Fibroblast of pulmonary artery (primary cell): ENCODE measurements around the gene SH3BP4.

Source experiments
- DNase-seq: peaks from one replicate; pipeline ENCODE4 v3.0.0-alpha.2; 2010; ENCODE audit warnings: low read depth
- H3K4me3 ChIP-seq: replicated peaks from 2 replicates; pipeline ENCODE4 v1.5.1; 2011; ENCODE audit warnings: low read depth, mild to moderate bottlenecking, control low read depth, low read length, moderate library complexity
- TF ChIP-seq, protein P1 (sequence below): IDR thresholded peaks from 2 replicates; pipeline ENCODE4 v1.5.1; 2011; ENCODE audit warnings: mild to moderate bottlenecking, control low read depth, low read length, inconsistent platforms; ENCODE audit errors: missing control alignments

Gene SH3BP4

DNA sequence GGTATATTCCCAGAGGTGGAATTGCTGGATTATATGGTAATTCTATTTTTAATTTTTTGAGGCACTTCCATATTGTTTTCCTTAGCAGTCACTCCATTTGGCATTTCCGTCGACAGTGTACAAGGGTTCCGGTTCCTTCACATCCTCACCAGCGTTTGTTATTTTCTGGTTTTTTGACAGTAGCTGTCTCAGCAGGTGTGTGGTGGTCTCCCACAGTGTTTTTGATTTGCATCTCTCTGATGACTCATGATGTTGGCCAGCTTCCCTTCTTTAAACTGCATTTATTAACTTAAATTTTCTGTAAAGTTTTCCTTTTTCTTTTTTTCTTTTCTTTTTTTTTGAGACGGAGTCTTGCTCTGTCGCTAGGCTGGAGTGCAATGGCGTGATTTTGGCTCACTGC is 19.7 kb downstream of the SH3BP4 start:
- TF ChIP-seq, protein P1, sequence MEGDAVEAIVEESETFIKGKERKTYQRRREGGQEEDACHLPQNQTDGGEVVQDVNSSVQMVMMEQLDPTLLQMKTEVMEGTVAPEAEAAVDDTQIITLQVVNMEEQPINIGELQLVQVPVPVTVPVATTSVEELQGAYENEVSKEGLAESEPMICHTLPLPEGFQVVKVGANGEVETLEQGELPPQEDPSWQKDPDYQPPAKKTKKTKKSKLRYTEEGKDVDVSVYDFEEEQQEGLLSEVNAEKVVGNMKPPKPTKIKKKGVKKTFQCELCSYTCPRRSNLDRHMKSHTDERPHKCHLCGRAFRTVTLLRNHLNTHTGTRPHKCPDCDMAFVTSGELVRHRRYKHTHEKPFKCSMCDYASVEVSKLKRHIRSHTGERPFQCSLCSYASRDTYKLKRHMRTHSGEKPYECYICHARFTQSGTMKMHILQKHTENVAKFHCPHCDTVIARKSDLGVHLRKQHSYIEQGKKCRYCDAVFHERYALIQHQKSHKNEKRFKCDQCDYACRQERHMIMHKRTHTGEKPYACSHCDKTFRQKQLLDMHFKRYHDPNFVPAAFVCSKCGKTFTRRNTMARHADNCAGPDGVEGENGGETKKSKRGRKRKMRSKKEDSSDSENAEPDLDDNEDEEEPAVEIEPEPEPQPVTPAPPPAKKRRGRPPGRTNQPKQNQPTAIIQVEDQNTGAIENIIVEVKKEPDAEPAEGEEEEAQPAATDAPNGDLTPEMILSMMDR: no peak
- DNase-seq: no peak
- no peak overlapping the region for H3K4me3 ChIP-seq

DNA sequence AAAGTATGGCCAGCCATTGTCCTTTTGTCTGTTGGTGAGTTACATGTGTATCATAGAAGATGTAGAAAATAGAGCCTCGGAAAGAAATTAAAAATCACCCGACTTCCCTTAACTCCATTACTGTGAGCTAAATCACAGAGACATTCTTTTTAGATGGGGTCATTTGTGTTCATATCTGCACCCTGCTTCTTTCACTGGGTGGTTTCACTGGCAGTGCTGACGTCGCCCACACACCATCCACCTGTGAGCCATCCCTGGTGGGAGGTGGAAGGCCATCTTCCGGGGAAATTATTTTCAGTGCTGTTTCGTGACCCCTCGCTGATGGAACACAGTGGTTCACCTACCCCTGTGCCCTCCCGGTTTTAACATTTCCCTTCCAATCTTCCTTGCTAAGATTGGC is 21.2 kb downstream of the SH3BP4 start:
- TF ChIP-seq, protein P1: no peak
- DNase-seq: no peak

DNA sequence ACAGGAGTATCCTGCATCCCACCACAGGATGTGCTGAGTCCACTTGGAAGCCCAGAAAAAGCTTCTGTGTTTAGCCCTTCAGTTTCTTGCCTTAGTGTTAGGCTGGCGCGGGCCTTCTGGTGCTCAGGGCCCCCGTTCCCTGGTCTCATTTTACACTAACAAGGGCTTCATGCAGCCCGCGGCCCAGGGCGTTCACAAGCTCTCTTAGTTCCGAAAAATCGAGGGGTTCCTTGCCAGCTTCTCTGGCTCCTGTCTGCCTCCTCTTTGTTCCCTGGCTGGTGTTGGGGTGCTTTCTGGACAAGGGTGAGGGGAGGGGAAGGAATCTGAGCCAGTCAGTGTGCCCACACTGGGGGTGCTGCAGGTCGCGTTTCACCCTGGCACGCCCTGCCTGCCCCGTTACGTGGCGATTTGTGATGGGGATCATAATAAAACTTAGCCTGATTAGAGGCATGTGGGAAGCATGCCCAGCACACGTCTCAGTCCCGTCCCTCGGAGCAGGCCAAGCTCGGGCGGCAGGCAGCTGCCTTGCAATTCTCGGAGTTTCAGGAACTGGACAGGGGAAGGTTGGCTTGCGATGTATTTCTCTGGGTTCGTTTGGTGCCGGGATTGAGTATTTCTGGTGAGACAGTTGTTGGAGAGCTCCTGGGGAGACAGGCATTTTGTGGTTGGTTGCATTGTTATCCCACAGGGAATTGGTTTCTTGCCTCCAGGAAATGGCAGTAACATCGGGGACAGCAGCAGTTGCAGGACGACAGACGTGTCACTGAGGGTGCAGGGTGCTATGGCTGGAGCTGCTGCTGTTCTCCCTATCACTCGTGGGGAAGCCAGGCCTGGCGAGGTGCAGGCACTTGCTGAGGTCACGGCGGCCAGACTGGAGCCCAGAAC is 22.9 kb downstream of the SH3BP4 start:
- TF ChIP-seq, protein P1: no peak
- DNase-seq: peak; percentile 71
- H3K4me3 ChIP-seq: no peak overlapping the region

More for the DNA sequence above, 21.2 kb downstream of the SH3BP4 start:
- no peak overlapping the region for H3K4me3 ChIP-seq

DNA sequence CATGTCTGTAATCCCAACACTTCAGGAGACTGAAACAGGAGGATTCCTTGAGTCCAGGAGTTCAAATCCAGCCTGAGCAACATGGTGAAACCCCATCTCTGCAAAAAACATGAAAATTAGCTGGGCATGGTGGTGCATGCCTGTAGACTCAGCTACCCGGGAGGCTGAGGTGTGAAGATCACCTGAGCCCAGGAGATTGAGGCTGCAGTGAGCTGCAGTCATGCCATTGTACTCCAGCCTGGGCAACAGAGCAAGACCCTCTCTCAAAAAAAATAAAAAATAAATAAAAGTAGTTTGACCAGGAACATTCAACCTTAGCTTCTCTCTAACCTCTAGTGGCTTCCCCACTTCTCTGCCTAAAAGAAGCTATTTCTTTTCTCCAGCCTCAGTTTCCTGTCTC is 23.8 kb downstream of the SH3BP4 start:
- TF ChIP-seq, protein P1: no peak
- no peak overlapping the region for H3K4me3 ChIP-seq
- no peak for DNase-seq

DNA sequence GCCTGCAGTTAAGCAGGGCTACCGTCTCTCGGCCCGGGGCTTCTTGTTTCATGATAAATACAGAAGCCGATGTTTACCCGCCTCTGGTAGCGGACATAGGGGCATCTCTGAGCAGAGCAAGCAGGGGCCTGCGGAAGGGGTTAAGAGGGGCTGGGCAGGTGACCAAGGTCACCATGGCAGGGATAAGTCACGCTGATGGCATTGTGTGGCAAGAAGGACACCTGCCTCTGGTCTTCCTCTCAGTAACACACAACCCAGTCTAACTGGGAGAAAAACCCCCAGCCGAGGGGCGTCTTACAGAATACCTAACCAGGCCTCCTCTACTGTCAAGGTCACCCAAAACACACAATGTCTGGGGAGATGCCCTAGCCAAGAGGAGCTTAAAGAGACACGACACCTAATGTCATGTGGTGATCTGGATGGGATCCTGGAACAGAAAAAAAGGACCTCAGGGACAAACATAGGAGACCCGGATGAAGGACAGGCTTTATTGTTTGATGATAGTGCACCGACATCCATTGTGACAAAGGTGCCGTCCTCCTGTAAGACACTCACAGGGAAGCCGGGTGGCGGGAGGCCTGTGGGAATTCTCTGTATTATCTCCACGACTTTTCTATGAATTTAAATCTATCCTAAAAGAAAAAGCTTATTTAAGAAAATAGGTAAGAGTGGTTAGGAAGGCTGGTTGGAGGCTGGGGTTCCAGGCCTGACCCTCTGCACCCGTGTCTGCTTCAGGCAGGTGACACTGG is 24.8 kb downstream of the SH3BP4 start:
- no peak for DNase-seq
- no peak overlapping the region for H3K4me3 ChIP-seq
- TF ChIP-seq, protein P1: no peak

DNA sequence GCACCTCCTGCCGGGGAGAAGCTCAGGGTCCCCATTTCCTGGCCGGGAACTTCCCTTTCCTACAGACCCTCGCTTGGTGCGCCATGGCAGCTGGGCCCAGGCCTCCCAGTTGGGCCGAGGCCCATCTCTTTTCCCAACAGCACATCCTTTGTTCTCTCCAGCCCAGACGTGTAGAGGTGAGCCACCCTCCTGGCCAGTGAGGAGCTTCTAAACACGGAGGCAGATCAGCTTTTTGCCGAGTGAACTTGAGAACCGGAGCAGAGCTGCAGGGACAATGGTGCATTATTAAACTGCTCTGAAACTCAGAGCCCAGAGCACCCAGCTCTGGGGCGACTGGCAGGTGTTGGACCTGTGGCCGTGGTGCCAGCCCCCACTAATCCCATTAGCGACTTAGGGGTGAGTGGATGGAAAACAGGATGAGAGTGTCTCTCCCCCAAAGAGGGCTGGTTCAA is 25.4 kb downstream of the SH3BP4 start:
- H3K4me3 ChIP-seq: no peak overlapping the region
- no peak for DNase-seq
- TF ChIP-seq, protein P1: no peak
